Femur (tissue), 1 donor: Measurements from ENCODE around the gene SCML1.

ENCODE experiments used
- DNase-seq: peaks from one replicate; pipeline ENCODE4 v3.0.0-alpha.2; 2017

SCML1 gene, protein sequence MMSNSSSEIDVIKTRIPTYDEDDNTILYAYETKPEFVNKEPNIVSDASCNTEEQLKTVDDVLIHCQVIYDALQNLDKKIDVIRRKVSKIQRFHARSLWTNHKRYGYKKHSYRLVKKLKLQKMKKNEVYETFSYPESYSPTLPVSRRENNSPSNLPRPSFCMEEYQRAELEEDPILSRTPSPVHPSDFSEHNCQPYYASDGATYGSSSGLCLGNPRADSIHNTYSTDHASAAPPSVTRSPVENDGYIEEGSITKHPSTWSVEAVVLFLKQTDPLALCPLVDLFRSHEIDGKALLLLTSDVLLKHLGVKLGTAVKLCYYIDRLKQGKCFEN

DNA sequence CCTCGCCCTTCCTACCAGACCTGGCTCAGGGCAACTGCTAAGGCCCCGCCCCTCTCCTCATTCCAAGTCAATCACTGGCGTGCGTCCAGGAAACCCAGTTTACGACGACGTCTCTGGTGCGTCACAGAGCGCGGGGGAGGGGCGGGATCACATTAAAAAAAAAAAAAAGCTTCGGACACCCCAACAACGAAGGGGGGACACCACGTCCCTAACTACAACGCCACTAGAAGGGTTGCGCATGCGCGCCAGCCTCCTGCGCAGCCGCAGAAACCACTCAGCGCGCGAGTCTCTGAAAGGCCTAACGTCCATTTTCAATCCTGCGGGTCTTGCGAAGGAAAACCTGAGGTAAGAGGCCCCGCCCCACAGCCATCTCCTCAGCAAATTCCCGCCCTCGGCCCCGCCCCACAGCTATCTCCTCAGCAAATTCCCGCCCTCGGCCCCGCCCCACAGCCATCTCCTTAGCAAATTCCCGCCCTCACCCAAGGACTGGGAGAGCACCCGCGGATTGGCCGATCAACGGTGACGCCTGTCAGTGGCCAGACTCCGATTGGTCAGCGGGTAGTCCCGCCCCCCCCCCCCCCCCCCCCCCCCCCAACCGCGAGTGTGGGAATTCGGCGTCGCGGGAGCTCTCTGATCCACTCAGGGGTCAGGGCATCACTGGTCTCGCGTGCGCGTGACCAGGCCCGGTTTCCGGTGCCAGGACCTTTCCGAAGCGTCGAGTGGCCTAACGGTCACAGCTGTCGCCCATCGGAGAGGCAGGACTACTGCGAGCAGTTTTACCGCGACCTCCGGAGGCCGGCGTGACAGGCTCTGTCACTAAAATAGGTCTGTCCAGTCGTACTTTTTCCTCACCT is at the start of gene SCML1:
Gene SCML1 (plus strand): TSS at position 638 of the 854 bp plus-strand sequence. CDS start 6,694 bp downstream, outside the sequence.
- peak; percentile 98 for DNase-seq

DNA sequence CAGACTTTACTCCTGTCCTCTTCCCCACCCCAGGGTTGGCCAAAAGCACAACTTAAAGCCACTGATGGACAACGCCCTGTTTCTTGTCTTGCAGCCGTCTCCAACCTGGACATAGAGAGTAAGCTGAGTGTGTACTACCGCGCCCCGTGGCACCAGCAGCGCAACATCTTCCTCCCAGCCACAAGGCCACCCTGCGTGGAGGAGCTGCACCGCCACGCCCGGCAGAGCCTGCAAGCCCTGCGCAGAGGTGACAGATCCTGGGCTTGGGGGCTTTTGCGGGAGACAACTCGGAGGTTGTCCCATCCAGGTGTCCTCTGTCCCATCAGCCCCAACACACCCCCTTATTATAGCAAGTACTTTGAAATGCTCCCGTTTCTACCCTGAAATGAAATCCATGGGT is 49.6 kb upstream of the SCML1 start:
- DNase-seq, result no peak

- DNase-seq, result peak; percentile 59
Observed at GRCh38 chrX:17689971-17690409, 47.3 kb upstream of the SCML1 start.

DNA sequence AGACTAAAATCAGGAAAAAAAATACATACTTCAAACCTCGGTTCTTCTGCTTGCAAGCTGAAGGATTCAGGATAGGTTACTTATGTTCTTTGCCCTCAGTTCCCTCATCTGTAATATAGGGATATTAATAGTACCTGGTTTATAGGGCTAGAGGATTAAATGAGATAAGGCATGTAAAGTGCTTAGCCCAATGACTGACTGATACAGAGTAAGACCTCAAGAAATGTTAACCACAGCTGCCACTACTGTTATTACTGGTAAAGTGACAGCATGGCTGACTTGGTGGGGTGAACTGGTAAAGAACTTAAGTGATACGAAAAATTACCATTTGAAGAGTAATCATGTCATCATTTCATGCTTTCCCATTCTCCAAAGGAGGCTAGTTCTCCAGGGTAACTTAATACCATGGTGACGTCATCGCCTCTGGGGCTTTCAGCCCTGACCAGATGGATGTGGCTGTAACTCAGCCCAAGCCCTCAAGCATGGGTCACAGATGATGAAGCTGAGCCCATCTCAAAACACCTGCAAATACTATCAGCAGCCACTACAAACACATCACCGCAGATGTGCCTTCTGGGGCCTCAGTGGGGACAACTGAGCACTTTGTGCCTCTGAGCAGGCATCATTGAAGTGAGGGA is 44.5 kb upstream of the SCML1 start:
- DNase-seq, result no peak

GRCh38 chrX:17697191-17697590 is 40.1 kb upstream of the SCML1 start:
- no peak for DNase-seq

GRCh38 chrX:17700976-17701375 is 36.3 kb upstream of the SCML1 start:
- DNase-seq, result no peak

GRCh38 chrX:17703201-17703600 is 34.1 kb upstream of the SCML1 start:
- DNase-seq, result no peak

- DNase-seq, result no peak
Observed at GRCh38 chrX:17705211-17705610, 32.1 kb upstream of the SCML1 start.

- no peak for DNase-seq
Observed at GRCh38 chrX:17706676-17707075, 30.6 kb upstream of the SCML1 start.

DNA sequence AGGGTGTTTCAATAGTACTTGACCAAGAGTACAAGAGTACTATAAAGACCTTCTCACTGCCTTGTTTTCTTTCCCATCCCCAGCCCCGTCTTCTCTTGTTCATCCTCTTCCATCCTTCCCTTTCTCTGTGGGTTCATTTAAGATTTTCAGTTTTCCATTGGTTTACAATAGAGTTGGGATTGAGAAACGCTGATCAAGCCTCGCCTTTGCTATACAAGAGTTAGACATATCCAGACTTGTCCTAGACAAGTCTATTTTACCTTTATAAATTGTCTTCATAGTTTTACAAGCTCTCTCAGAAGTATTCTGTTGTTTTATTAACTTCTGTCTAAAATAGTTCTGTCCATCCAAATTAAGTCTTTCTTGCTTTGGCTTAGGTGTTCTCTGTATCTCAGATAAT is 29.6 kb upstream of the SCML1 start:
- no peak for DNase-seq

DNA sequence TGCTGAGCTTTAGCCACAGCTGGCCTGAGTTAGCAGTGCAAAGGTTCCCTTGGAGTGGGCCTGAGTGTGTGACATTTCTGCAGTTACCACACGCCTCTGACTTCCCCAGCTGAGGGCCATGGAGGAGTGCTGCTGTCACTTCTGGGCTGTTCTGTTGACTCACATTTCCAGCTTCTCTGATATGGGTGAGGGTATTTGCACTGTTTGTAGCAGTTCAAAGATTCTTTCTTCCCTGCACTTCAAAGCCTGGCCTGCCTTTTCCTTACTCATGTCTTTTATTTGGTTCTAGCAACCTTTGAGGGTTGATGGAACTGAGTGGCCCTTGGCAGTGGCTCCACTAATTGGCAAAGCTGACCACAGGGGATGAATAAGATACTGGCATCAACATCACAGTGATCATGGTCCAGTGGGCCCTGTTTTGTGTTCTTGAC is 26.4 kb upstream of the SCML1 start:
- no peak for DNase-seq

DNA sequence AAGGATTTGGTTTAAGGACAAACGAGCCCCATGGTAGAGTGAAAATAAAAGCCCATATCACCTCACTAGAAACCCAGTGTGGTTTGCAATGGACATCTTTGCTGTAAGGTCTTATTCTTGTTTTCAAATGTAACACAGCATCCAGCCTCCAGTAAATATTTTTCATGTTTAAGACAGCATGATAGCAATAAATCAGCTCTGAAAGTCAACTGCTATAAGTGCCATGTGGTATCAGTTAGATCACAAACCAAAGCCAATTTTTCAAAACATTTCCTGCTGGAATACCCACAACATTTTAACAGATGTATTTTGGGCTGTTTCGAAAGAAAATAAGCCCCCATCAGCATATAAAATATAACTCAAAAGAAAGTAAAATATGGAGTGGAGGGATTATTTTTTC is 24.0 kb upstream of the SCML1 start:
- DNase-seq, result no peak

GRCh38 chrX:17718649-17719165 is 18.6 kb upstream of the SCML1 start:
- DNase-seq, result no peak

GRCh38 chrX:17719711-17720110 is 17.6 kb upstream of the SCML1 start:
- no peak for DNase-seq

GRCh38 chrX:17721715-17722114 is 15.6 kb upstream of the SCML1 start:
- DNase-seq, result no peak

DNA sequence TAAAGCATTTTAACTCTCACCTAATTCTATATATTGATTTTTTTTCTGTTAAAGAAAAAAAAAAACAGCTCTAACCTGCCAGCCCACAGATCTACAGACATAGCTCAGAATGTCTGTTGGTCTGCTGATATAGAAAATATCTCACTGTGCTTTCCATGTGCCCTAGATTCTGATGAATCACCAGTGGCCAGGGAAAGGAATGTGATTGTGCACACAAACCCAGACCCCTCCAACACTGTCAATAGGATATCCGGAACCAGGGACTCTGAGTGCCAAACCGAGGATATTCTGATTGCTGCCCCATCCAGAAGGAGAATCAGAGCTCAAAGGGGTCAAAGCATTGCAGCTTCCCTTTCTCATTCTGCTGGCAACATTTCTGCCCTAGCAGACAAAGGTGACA is 12.1 kb upstream of the SCML1 start:
- no peak for DNase-seq

DNA sequence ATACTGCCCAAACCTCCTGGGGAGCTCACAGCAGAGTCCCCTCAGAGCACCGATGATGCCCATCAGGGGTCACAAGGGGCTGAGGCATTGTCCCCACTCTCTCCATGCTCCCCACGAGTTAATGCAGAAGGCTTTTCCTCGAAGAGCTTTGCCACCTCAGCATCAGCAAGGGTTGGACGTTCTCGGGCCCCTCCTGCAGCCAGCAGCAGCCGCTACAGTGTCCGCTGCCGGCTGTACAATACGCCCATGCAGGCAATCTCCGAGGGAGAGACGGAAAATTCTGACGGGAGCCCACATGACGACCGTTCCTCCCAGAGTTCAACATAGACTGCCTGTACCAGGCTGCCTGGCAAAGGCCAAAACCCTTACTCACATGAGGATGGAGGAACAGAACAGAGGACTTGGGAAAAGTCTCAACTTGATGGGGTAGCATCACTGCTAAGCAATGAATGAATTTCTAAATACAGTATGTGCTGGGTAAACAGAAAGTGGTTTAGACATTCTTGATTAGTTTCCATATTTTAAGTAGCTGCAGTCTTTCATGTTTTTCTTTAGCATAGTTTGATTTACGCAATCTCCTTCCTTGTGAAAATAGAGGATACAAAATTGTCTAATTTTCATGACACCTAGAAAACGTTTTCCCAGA is 5.0 kb upstream of the SCML1 start:
- DNase-seq, result no peak

GRCh38 chrX:17735406-17735805 is 1.9 kb upstream of the SCML1 start:
- DNase-seq, result no peak

DNA sequence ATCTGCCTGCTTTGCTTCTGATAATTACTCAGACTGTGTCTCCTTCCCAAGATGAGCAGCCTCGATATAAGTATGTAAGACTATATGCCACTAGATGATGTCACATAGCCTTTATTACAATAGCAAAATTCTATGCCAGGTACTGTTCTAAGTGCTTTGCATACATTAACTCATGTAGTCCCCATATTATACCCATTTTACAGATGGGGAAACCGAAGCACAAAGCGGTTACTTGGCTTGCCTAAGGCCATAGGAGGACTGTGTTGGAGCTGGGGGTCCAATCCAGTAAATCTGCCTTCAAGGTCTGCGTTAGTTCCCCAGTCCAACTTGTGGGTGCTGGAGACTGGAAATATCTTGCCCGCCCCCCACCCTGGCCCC is 826 bp upstream of the SCML1 start:
- no peak for DNase-seq

DNA sequence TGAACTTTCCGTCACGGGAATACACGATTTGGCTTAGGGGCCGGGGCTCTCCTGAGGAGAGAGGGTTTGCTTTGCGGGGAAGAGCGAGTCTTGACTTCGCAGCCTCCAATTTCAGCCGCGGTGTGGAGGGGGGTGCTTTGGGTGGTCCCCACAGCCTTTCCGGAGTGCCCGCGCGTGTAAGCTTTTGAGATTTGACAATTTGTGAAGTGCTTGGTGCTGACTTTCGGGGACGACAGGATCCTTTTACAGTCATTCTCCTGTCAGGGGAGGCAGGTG is 355 bp downstream of the SCML1 start:
- DNase-seq, result no peak

GRCh38 chrX:17737986-17738713 is 857 bp downstream of the SCML1 start:
- peak; percentile 55 for DNase-seq

DNA sequence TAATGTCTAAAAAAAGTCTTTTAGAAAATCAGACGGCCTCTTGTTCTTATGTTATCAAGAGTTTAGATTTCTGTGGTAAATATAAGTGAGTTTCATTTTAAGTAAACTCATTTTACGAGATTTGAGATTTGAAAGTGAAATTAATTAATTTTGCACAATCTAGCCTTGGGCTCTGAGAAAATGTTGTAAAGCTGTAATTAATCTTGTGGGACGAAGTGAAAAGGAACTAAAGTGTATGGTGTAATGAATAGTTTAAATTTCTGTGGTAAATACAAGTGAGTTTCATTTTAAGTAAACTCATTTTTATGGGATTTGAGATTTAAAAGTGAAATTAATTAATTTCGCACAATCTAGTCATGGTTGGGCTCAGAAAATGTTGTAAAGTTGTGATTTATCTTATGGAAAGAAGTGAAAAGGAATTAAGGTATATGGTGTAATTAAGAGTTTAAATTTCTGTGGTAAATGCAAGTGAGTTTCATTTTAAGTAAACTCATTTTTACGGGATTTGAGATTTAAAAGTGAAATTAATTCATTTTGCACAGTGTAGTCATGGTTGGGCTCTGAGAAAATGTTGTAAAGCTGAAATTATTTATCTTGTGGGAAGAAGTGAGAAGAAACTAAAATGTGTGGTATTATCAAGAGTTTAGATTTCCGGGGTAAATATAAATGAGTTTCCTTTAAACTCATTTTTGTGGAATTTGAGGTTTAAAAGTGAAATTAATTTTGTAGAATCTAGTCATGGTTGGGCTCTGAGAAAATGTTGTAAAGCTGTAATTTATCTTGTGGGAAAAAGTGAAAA is 1.6 kb downstream of the SCML1 start:
- no peak for DNase-seq
